Activated CD8-positive, alpha-beta memory T cell treated with anti-CD3 and anti-CD28 coated beads, Interleukin-2, amount 50 U/mL, for 1 hour (primary cell): ENCODE results near the gene PSMB4.
"Not testable (repeated sequence)": the region's sequence is repeated elsewhere in the genome, so short reads cannot be mapped to it uniquely, and the experiment has no call there.

ENCODE experiments used
- DNase-seq: peaks from one replicate; pipeline ENCODE4 v3.0.0-alpha.2; 2020; ENCODE audit errors: extremely low read depth

PSMB4 gene

DNA sequence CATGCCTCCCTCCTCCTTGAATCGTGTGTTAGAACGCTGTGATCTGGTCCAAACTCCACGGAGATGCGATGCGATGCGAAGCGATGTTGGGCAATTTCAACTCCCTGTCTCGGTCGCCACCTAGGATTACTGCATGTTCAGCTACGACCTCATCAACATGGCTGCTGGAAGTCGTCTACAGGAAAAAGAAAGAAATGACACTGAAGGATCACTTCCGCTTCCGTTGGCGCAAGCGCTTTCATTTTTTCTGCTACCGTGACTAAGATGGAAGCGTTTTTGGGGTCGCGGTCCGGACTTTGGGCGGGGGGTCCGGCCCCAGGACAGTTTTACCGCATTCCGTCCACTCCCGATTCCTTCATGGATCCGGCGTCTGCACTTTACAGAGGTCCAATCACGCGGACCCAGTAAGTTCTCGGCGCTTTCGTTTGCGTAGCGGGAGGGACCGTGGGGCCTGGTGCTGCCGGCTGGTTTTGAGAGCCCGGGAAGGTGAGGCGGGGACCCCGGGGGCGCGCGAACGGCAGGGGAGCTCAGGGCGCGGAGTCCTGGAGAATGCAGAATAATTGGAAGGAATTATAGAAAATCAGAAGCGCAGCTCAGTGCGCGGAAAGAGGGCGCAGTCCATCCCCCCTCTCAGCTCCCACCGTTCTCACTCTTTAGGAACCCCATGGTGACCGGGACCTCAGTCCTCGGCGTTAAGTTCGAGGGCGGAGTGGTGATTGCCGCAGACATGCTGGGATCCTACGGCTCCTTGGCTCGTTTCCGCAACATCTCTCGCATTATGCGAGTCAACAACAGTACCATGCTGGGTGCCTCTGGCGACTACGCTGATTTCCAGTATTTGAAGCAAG, at the start of gene PSMB4:
PSMB4 (plus strand) TSS at position 250 of the 848 bp plus-strand sequence; CDS start at position 265, 15 bp downstream.
- peak; percentile 61 for DNase-seq

DNA sequence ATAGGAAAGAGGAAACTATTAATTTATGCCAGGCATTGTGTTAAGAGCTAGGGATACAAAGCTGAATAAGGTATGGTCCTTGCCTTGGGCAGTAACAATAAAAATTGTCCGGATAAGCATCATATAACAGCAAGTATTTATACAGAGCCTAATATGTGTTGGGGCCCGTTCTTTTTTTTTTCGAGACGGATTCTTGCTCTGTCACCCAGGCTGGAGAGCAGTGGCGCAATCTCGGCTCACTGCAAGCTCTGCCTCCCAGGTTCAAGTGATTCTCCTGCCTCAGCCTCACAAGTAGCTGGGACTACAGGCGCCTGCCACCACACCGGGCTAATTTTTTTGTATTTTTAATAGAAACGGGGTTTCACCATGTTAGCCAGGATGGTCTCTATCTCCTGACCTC, 49.0 kb upstream of the PSMB4 start:
- not testable (repeated sequence) for DNase-seq

DNA sequence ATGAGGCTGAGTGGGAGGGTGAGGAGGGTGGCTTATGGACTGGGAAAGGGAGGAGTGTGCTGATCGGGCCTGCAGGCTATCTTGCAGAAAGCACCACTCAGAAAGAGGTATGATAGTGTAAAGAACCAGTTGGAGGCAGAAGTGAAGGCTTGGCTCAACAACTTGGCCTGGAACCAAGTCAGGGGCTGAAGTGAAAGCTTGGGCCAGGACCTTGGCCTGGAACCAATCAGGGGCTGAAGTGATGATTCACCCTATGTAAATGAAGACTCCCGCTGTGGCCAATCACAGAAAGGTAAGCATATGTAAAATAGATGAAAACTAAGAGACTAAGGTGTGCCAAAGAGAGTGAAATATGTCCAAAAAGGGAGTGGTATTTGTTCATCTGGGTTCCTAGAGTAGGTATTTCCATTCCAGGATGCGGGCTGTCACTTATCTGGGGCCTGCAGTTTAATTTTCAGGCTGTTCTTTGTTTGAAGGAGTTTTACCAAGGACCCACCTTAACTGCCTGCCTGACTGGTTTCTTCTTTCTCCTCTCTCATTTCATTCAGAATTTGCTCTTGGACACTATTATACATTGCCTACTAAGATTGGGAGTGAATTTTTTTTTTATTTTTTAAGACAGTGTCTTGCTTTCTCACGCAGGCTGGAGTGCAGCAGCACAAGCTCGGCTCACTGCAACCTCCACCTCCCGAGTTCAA, 47.2 kb upstream of the PSMB4 start:
- no peak for DNase-seq

DNA sequence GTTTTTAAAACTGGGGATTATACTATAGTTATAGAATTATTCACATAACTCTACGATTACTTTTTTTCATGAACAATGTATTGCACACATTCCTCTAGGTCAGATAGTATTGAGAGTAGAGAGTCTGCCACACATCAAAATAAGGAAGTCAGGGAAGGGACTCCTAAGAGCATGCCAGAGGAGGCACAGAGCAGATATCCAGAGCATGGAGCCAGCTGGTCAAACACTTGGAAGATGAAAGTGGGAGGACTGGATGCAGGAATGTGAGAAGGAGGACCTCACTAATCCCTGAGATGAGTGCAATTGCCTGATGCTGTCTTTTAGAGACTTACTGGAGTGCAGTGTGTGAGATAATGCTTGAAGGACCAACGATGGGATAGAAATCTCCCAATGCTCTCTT, 42.7 kb upstream of the PSMB4 start:
- DNase-seq = no peak

DNA sequence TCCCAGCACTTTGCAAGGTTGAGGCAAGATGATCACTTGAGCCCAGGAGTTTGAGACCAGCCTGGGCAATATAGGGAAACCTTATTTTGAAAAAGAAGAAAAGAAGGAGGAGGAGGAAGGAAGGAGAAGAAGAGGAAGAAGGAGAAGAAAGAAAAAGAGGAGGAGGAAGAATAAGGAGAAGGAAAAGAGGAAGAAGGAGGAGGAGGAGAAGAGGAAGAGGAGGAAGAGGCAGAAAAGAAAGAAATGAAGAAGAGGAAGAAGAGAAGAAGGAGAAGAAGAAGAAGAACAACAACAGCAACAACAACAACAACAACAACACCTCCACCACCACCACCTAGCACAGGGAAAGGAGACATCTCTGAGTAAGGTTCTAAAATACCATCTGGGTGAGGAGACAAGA, 37.5 kb upstream of the PSMB4 start:
- no peak for DNase-seq

DNA sequence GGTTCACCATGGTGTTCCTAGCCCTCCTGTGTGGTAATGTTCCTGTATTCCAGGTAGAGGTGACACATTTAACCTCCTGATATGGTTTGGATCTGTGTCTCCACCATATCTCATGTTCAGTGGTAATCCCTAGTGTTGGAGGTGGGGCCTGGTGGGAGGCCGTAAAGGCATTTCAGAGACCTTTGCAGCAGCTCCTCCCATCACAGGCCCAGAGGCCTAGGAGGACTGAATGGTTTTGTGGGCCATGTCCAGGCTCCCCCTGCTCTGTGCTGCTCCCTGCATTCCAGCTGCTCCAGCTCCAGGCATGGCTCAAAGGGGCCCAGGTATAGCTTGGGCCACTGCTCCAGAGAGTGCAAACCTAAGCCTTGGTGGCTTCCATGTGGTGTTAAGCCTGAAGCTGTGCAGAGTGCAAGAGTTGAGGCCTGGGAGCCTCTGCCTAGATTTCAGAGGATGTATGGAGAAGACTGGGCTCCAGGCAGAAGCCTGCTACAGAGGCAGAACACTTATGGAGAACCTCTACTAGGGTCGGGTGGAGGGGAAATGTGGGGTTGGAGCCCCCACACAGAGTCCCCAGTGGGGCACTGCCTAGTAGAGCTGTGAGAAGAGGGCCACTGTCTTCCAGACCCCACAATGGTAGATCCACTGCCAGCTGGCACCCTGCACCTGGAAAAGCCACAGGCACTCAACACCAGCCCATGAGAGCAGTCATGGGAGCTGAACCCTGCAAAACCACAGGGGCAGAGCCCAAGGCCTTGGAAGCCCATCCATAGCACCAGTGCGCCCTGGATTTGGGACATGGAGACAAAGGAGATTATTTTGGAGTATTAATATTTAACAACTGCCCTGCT, 36.8 kb upstream of the PSMB4 start:
- no peak for DNase-seq

DNA sequence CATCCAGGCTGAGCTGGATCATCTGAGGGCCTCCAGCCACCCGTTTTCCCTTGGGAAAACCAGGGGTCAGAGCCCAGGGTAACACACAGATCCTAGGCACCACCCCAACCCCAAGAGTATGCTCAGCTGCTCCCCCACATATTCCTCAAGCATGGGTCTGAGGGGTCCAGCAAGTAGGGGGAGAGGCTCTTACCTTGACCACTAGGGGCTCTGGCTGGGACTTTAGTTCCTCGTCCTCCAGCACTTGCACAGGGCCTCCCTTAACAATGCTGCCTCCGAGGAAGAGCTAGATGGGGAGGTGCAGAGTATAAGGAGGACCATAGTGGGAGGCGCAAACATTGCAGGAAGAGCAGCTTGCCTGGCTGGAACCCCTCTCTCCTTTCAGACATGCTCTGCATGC, 34.4 kb upstream of the PSMB4 start:
- DNase-seq = no peak

DNA sequence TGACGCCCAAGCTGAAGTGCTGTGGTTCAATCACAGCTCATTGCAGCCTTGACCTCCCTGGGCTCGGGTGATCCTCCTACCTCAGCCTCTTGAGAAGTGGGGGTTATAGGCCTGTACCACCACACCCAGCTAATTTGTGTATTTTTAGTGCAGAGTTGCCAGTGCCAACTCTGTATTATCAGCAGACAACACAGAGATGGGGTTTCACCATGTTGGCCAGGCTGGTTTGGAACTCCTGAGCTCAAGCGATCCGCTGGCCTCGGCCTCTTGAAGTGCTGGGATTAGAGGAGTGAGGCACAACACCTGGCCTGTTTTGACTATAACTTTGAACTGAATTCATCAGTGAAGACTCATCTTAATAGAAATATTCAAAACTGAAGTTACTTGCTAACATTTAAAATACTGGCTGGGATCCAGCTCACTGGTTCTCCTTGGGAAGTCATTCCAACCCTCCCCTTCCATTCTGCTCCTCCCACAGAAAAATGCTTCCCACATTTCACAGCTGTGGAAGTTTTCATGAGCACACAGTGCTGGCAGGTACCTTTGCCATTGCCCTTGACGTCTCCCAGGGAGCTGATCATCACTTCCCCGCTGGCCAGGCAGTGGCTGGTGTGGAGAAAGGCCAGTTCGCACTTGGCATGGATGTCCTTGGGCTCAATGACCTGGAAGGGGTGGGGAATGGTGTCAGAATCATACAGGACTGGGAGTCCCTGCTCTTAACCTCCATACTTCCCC, 31.5 kb upstream of the PSMB4 start:
- DNase-seq = no peak

DNA sequence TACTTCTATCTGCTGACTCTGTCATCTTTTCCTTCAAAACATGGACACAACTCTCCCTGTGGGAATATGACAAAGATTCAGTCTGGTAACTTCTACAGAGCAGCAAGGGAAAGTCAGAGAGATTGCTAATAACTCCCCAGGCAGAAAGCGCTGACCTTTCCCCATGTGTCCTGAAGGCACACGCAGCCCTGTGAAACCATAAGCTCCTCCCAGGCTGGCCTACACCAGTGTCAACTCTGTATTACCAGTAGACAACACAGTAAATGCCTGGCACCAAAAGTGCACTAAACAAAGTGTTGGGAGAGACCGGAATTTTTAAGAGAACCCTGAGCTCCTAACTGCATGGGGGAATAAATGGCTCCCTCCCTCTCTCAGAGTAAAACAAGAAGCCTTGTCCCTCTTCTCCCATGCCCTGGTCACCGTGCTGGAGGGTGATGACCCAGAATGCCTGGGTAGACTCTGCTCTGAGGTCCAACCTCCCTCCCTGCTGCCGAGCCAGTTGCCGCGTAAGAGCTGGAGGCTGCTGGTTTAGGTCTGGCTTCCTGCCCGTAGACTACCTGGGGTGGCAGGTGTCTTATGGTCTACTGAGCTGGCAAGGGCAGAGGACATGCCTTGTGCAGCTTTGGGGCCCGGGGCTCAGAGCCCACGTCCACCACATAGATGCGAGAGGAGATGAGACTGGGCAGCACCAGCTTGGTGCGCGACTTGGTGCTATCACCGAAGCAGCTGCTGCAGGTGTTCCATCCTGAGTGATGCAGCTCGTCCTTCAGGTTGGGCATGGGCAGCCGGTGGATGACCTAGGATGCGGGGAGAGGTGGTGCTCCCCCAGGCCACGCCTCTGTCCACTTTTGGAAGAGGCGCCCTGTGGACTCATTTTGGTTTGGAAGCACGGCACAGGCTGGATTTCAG, 30.7 kb upstream of the PSMB4 start:
- DNase-seq = no peak

DNA sequence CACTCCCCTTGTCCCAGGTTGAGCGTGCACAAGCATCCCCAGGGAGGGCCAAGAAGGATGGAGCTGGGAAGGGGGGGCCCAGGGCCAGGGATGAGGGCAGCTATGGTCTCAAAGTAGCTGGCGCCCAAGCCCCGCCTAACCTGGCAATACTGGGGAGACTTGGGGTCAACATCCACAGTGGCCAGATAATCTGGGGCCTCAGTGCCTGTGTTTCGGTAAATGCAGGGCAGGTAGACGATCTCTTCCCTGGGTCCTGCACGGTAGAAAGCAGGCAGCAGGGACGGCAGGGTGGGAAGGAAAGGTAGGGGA, 30.1 kb upstream of the PSMB4 start:
- DNase-seq = no peak

DNA sequence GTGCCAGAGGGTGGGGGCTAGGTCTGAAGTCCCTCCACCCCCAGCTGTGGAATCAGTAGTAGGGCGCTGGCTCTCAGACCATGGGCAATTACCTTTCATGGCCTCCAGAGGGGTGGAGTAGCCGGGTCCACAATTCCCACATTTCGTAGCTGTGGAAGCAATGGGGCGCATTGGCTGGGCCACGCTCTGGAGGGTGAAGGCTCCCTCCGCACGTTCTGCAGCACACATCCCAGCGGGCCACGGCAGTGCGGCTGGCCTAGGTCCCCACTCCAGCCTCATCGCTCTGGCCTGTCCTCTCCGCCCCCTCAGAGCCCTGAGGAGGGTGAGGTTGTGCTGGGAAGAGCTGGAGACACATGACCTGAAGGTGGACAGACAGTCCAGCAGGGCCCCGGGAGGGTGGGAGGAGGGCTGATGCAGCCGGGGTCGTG, 29.7 kb upstream of the PSMB4 start:
- DNase-seq = no peak

DNA sequence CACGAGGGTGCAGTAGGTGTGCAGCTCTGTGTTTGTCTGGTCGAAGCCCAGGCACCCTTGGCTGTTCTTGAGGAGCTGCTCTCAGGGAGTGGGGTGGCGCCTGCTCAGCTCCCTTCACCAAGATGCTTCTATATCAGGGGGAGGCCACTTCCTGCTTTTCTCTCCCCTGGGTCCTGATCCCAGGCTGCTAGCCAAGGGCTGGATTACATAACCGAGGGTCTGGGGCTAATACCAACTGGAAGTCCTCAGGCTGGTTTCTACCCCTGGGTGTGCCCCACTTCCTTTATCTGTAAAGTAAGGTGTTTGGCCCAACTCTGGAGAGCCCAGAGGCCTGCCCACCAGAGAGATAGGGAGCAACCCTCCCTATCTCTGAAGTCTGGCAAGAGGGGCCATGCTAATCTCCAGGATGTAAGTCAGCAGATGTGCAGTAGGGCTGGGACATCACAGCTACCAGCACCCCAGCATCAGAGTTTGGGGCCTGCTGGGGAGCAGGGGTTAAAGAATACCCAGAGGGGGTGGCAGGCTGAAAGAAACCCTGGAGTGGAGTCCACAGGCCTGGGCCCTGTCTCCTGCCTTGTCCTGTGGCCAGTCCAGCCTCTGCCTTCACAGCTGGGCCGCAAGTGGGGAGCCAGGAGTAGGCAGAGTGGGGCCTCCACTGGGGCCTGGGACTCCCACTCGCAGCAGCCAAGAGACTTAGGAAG, 29.0 kb upstream of the PSMB4 start:
- DNase-seq = no peak

DNA sequence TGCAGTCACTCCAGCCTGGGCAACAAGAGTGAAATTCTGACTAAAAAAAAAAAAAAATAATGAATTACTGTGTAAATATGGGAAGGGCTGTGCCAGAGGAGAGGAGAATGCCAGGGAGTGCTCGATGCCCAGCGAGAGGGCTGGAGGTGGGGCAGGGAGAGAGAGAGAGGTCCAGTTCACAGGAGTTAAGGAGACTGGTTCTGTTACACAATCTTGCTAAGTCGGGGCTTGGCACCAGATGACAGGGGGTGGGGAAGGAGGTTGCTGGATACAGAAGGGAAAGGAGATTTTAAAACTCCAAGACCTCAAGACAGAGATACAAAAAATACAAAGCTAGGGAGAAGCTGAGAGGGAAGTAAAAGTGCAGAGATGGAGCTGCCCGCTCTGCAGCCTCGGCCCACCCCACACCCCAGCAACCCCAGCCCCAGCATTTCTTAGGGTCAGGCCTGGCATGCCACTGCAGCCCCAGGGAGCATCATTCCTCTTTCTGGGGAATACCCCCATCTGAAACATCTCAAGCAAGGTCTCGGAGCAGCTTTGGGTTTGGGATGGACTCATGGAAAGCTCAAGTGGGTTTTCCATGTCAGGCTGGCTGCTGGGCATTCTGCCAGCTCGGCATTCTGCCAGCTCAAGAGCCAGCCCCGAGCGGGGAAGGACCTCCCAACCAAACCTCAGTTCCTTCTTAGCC, 27.9 kb upstream of the PSMB4 start:
- DNase-seq = no peak

DNA sequence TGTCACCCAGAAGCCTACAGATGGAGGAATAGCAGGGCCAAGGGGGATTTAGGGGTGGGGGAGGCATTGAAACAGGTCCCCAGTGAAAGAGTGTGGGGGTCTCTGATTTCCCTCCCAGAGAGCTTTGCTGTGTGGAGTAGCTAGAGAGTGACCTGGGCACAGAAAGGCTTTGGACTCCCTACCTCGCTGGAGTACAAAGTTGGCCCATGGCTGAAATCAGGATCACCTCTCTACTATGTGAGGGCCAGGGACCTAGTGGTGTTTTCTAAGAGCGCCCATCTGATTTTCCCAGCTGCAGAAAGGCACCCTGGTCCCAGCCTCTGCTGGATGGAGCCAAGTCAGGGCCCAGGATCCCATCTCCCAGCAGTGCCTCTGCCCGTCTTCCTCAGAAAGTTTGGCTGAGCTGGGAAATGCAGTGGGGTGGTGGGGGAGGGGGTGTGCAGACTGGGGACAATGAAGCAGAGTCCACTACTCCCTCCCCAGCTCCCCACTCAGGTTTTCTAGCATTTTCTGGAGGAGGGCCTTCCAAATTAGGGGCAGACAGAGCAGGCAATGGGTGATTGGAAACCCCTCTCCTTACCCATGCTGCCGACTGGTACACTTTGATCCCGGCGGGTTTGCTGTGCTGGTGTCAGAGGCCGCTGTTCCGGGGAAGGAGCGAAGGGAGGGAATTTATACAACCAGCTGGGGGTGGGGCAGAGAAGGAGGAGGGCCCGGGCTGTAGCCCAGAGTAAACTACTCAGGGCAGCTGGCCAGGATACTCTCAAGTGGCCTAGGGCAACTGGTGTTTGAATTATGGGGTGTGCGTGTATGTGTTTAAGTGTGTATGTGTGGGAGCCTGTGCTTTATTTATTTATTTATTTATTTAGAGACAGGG, 27.1 kb upstream of the PSMB4 start, which contains the start of gene SELENBP1:
SELENBP1 (minus strand) TSS at position 648 of the 877 bp plus-strand sequence; CDS start at position 584, 64 bp downstream.
- DNase-seq = no peak

DNA sequence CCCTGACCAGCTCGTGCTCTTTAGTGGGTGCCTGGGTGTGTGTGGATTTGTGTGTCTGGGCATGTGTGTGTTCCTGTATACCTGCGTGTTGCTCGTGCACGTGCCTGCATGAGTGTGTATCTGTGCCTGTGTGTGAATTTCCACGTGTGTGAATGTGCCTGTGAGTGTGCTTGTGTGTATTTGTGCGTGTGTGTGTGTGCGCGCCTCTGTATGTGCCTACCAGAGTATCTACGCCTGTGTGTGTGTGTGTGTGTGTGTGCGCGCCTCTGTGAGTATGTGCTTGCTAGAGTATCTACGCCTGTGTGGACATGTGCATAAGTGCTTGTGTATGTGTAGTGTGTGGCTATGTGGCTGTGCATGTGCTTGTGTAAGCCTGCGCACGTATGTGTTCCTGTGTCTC, 26.2 kb upstream of the PSMB4 start:
- no peak for DNase-seq

DNA sequence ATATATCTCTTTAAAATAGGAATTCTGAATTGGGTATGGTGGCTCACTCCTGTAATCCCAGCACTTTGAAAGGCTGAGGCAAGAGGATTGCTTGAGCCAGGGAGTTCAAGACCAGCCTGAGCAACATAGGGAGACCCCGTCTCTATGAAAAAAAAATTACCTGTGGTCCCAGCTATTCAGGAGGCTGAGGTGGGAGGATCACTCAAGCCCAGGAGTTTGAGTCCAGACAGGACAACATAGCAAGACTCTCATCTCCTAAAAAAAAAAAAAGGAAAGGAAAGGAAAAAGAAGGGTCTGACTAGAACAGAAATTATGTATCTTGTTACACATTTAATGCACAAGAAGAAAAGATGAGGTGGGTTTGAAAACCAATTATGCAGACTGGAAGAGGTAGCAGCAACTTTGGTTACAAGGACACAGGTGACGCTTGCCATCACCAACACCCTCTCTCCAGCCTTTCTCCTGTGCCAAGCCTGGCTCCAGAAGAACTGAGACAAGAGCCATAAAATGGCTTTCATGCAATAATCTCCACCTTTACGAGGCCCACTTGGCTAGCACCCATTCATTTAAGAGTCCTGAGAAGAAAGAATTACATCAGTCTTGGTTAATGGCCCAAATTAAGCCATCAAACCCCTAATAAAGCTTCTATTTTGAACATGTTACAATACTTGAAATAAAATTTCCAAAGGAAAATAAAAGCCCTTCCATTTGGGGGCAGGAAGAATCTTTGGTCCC, 22.1 kb upstream of the PSMB4 start:
- no peak for DNase-seq

DNA sequence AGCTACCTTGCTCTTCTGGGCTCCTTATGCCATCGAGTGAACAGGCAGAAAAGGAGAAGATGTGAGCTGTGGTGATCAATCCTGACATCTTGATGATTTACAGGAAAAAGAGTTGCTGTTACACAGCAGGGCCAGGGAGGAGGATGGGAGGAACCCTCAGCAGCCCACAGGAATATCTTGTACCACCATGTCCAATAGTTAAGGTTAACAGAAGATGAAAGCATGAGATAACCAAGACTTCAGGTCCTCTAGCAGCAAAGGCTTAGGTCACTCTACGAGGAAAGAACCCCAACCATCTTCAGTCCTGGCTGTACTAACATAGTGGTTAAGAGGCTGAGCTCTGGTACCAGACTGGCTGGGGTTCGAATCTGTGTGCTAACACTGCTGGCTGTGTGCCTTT, 14.8 kb upstream of the PSMB4 start:
- no peak for DNase-seq

DNA sequence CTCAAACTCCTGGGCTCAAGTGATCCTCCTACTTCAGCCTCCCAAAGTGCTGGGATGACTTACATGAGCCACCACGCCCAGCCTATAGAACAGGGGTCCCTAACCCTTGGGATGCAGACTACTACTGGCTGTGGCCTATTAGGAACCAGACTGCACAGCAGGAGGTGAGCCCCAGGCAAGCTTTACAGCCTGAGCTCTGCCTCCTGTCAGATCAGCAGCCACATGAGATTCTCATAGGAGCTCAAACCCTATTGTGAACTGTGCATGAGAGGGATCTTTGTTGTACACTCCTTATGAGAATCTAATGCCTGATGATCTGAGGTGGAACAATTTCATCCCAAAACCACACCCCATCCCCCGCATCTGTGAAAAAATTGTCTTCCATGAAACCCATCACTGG, 13.4 kb upstream of the PSMB4 start:
- DNase-seq = no peak
